Panc1 (cell line): ENCODE results near the gene CHRDL1.

ENCODE experiments used
- CTCF ChIP-seq: fragments of 450-650 bp; IDR thresholded peaks from 2 replicates; pipeline ENCODE4 v1.5.1; 2017; ENCODE audit warnings: mild to moderate bottlenecking
- TCF7L2 ChIP-seq: IDR thresholded peaks from 2 replicates; pipeline ENCODE4 v1.6.1; 2011; ENCODE audit warnings: mild to moderate bottlenecking, low read depth, low read length, inconsistent platforms

- TF ChIP-seq CTCF = no peak
- no peak for TF ChIP-seq TCF7L2
Observed at GRCh38 chrX:110733166-110733565, 62.5 kb downstream of the CHRDL1 start.
